NCI-H2196 (cell line): ENCODE data around the gene FDPS.

Source experiments
- DNase-seq: peaks from one replicate; lab custom pipeline; 2025; ENCODE audit not compliant: unreplicated experiment; lab: John Stamatoyannopoulos, UW

The FDPS gene

GRCh38 chr1:155352631-155353030 is 44.0 kb downstream of the FDPS start:
- no peak for DNase-seq

GRCh38 chr1:155360051-155360450 is 51.4 kb downstream of the FDPS start:
- DNase-seq = no peak
